HepG2 (cell line): Measurements from ENCODE around the gene SLC25A47. TPM values are rescaled to one million over a fixed set of nuclear protein-coding genes. Genes with fewer than 3 reads are reported as not detected.

Experiments used
- BATF2 ChIP-seq: sonication (generic); formaldehyde crosslinking; IDR thresholded peaks from 2 replicates; pipeline ENCODE4 v1.8.0; 2022; ENCODE audit warnings: mild to moderate bottlenecking, missing genetic modification reagents, moderate library complexity
- CENPX ChIP-seq: sonication (generic); formaldehyde crosslinking; IDR thresholded peaks from 2 replicates; pipeline ENCODE4 v1.9.0; 2021; ENCODE audit warnings: mild to moderate bottlenecking, missing genetic modification reagents, moderate library complexity
- EED ChIP-seq: sonication (generic); formaldehyde crosslinking; IDR thresholded peaks from 2 replicates; pipeline ENCODE4 v1.5.0; 2020; ENCODE audit warnings: mild to moderate bottlenecking, missing genetic modification reagents
- ETV5 ChIP-seq: IDR thresholded peaks from 2 replicates; pipeline ENCODE4 v1.6.1; 2018; ENCODE audit warnings: missing biosample characterization, missing genetic modification reagents, inconsistent platforms, borderline replicate concordance
- FOSL2 ChIP-seq: sonication (generic); formaldehyde crosslinking; IDR thresholded peaks from 2 replicates; pipeline ENCODE4 v1.4.0; 2020; ENCODE audit warnings: missing genetic modification reagents
- HNRNPL ChIP-seq: fragments of 200-400 bp; formaldehyde crosslinking; IDR thresholded peaks from 2 replicates; pipeline ENCODE4 v1.6.1; 2017; ENCODE audit warnings: mild to moderate bottlenecking, low read depth, low read length
- IRX3 ChIP-seq: sonication (generic); formaldehyde crosslinking; IDR thresholded peaks from 2 replicates; pipeline ENCODE4 v1.8.1; 2023; ENCODE audit warnings: mild to moderate bottlenecking, low read depth, missing genetic modification reagents, borderline replicate concordance
- KLF6 ChIP-seq: IDR thresholded peaks from 2 replicates; pipeline ENCODE4 v1.8.0; 2016; ENCODE audit warnings: missing biosample characterization, missing genetic modification reagents
- MTF1 ChIP-seq: sonication (generic); formaldehyde crosslinking; IDR thresholded peaks from 2 replicates; pipeline ENCODE4 v1.5.0; 2020; ENCODE audit warnings: missing genetic modification reagents
- TFAP4 ChIP-seq: sonication (generic); IDR thresholded peaks from 2 replicates; pipeline ENCODE4 v1.6.1; 2016; ENCODE audit warnings: low read depth, borderline replicate concordance
- ZFX ChIP-seq: sonication (generic); formaldehyde crosslinking; IDR thresholded peaks from 2 replicates; pipeline ENCODE4 v1.4.0; 2020; ENCODE audit warnings: mild to moderate bottlenecking, low read depth, missing genetic modification reagents, moderate library complexity
- ZMYM3 ChIP-seq: sonication (generic); formaldehyde crosslinking; IDR thresholded peaks from 2 replicates; pipeline ENCODE4 v1.5.1; 2020; ENCODE audit warnings: mild to moderate bottlenecking, missing genetic modification reagents
- ZNF274 ChIP-seq: sonication (generic); formaldehyde crosslinking; IDR thresholded peaks from 2 replicates; pipeline ENCODE4 v1.5.1; 2020; ENCODE audit warnings: mild to moderate bottlenecking, missing genetic modification reagents
- ZNF30 ChIP-seq: sonication (generic); formaldehyde crosslinking; IDR thresholded peaks from 2 replicates; pipeline ENCODE4 v1.5.0; 2020; ENCODE audit warnings: mild to moderate bottlenecking, missing genetic modification reagents
- ZNF589 ChIP-seq: sonication (generic); formaldehyde crosslinking; conservative IDR thresholded peaks from 2 replicates; pipeline ENCODE4 v1.8.0; 2022; ENCODE audit warnings: mild to moderate bottlenecking, moderate library complexity, missing genetic modification reagents
- ZSCAN9 ChIP-seq: IDR thresholded peaks from 2 replicates; pipeline ENCODE4 v1.6.1; 2016; ENCODE audit warnings: borderline replicate concordance
- ZXDC ChIP-seq: sonication (generic); formaldehyde crosslinking; IDR thresholded peaks from 2 replicates; pipeline ENCODE4 v1.5.0; 2020; ENCODE audit warnings: mild to moderate bottlenecking, missing genetic modification reagents
- polyA plus RNA-seq, 8 experiments: library from polyadenylated mRNA; depleted of rRNA in 3 of 8; stranded (reverse) in 7 of 8; unstranded in 1 of 8; fragments of >200 nt; fragmentation: Illumina TruSeq in 4 of 8; extraction: Trizol in 4 of 8; gene quantifications; 2 replicates each; pipeline versions ENCODE4 v1.2.1 to v1.2.3, GENCODE V29; 2011 to 2016; ENCODE audit warnings: low read depth in 4 of 8, missing spikeins in 1 of 8, mixed read lengths in 1 of 8; ENCODE audit not compliant: insufficient read depth in 1 of 8
- total RNA-seq, 5 experiments: library from RNA; depleted of rRNA; stranded (reverse); fragments of >200 nt; fragmentation: Illumina TruSeq; extraction: Trizol; gene quantifications; 2 replicates each; pipeline ENCODE4 v1.2.3, GENCODE V29; 2016; ENCODE audit warnings: low read depth in 1 of 5
- TF ChIP-seq, protein P1 (sequence below): sonication (generic); formaldehyde crosslinking; conservative IDR thresholded peaks from 2 replicates; pipeline ENCODE4 v1.4.0; 2020; ENCODE audit warnings: missing genetic modification reagents
- TF ChIP-seq, protein P2 (sequence below): sonication (generic); formaldehyde crosslinking; IDR thresholded peaks from 2 replicates; pipeline ENCODE4 v1.8.1; 2023; ENCODE audit warnings: mild to moderate bottlenecking, missing genetic modification reagents
- TF ChIP-seq, protein P3 (sequence below): sonication (generic); formaldehyde crosslinking; IDR thresholded peaks from 2 replicates; pipeline ENCODE4 v1.4.0; 2020; ENCODE audit warnings: missing genetic modification reagents

The SLC25A47 gene
- total and polyA plus RNA-seq, 2 of the 13 experiments (the other 11 are each of a cell fraction or from before 2014, with no cell fraction given), result 1.0 to 1.7 TPM

GRCh38 chr14:100285021-100285912, 37.9 kb upstream of the SLC25A47 start (continued):
- TF ChIP-seq, protein P1, sequence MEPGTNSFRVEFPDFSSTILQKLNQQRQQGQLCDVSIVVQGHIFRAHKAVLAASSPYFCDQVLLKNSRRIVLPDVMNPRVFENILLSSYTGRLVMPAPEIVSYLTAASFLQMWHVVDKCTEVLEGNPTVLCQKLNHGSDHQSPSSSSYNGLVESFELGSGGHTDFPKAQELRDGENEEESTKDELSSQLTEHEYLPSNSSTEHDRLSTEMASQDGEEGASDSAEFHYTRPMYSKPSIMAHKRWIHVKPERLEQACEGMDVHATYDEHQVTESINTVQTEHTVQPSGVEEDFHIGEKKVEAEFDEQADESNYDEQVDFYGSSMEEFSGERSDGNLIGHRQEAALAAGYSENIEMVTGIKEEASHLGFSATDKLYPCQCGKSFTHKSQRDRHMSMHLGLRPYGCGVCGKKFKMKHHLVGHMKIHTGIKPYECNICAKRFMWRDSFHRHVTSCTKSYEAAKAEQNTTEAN (CRISPR knock-in tag), result peak; percentile 60
- TF ChIP-seq MTF1 (0 out of 2 replicates have a peak, but pooled peaks have one; percentile 59), ETV5 (0 out of 2 replicates have a peak, but pooled peaks have one; percentile 23), FOSL2 (peak; percentile 9; the same call in 1 of the 2 replicates), CENPX (CRISPR knock-in tag) (no peak), IRX3 (CRISPR knock-in tag) (peak; percentile 73), ZNF589 (CRISPR knock-in tag) (peak; percentile 91), HNRNPL (no peak), ZNF274 (CRISPR knock-in tag) (peak; percentile 91), KLF6 (CRISPR knock-in tag) (peak; percentile 26; the same call in 1 of the 2 replicates), ZNF30 (CRISPR knock-in tag) (peak; percentile 73; the same call in 1 of the 2 replicates), EED (no peak; the same call in 1 of the 2 replicates), TFAP4 (no peak), BATF2 (CRISPR knock-in tag) (peak; percentile 86), ZMYM3 (CRISPR knock-in tag) (peak; percentile 39; the same call in 1 of the 2 replicates), ZXDC (peak; percentile 60; the same call in 1 of the 2 replicates), ZFX (CRISPR knock-in tag) (peak; percentile 86), ZSCAN9 (CRISPR knock-in tag) (peak; percentile 61; the same call in 1 of the 2 replicates)
- TF ChIP-seq, protein P2, sequence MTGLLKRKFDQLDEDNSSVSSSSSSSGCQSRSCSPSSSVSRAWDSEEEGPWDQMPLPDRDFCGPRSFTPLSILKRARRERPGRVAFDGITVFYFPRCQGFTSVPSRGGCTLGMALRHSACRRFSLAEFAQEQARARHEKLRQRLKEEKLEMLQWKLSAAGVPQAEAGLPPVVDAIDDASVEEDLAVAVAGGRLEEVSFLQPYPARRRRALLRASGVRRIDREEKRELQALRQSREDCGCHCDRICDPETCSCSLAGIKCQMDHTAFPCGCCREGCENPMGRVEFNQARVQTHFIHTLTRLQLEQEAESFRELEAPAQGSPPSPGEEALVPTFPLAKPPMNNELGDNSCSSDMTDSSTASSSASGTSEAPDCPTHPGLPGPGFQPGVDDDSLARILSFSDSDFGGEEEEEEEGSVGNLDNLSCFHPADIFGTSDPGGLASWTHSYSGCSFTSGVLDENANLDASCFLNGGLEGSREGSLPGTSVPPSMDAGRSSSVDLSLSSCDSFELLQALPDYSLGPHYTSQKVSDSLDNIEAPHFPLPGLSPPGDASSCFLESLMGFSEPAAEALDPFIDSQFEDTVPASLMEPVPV (CRISPR knock-in tag), result no peak
- TF ChIP-seq, protein P3, sequence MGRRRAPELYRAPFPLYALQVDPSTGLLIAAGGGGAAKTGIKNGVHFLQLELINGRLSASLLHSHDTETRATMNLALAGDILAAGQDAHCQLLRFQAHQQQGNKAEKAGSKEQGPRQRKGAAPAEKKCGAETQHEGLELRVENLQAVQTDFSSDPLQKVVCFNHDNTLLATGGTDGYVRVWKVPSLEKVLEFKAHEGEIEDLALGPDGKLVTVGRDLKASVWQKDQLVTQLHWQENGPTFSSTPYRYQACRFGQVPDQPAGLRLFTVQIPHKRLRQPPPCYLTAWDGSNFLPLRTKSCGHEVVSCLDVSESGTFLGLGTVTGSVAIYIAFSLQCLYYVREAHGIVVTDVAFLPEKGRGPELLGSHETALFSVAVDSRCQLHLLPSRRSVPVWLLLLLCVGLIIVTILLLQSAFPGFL, result no peak
